Keratinocyte (primary cell): ENCODE results near the gene THAP3. TPM values are rescaled to one million over a fixed set of nuclear protein-coding genes. Genes with fewer than 3 reads are reported as not detected.

Experiments
- DNase-seq: peaks from one replicate; pipeline ENCODE4 v3.0.0-alpha.2; 2011; ENCODE audit warnings: low read depth, missing footprints, low spot score
- FAIRE-seq: peaks from 2 replicates; lab custom pipeline; 2011; peaks lifted over from hg19 to GRCh38; lab: Jason Lieb, UNC
- H2AFZ ChIP-seq: 2 replicates; pipeline ENCODE4 v1.6.0; 2012; ENCODE audit warnings: low read length, control low read depth, inconsistent platforms; ENCODE audit not compliant: control insufficient read depth
- H3K27ac ChIP-seq: 2 replicates; pipeline ENCODE4 v1.5.1; 2011; ENCODE audit warnings: low read length; ENCODE audit not compliant: control insufficient read depth, insufficient read depth
- H3K27me3 ChIP-seq: 3 replicates; pipeline ENCODE4 v1.6.0; 2011; ENCODE audit warnings: low read length; ENCODE audit not compliant: control insufficient read depth, insufficient read depth; ENCODE audit errors: extremely low read depth
- H3K36me3 ChIP-seq, 2 experiments: 2 replicates in 1 of 2; 3 replicates in 1 of 2; pipeline ENCODE4 v1.5.1; 2011; ENCODE audit warnings: low read length in 2 of 2, mild to moderate bottlenecking in 1 of 2; ENCODE audit not compliant: control insufficient read depth in 2 of 2, insufficient read depth in 2 of 2; ENCODE audit errors: extremely low read depth in 1 of 2
- H3K4me1 ChIP-seq: 3 replicates; pipeline ENCODE4 v1.5.1; 2011; ENCODE audit warnings: low read length; ENCODE audit not compliant: control insufficient read depth, insufficient read depth; ENCODE audit errors: extremely low read depth
- H3K4me2 ChIP-seq: 3 replicates; pipeline ENCODE4 v1.6.0; 2011; ENCODE audit warnings: low read depth, low read length; ENCODE audit not compliant: control insufficient read depth, insufficient read depth; ENCODE audit errors: extremely low read depth
- H3K4me3 ChIP-seq, 3 experiments: fragments of 200-600 bp in 1 of 3; sonication (generic) in 1 of 3; 2 replicates in 2 of 3; 3 replicates in 1 of 3; pipeline ENCODE4 v1.5.1; 2011 to 2016; ENCODE audit warnings: low read length in 3 of 3, mild to moderate bottlenecking in 3 of 3, control low read depth in 2 of 3, inconsistent platforms in 1 of 3, low read depth in 1 of 3, mixed read lengths in 1 of 3, mixed run types in 1 of 3, moderate library complexity in 1 of 3; ENCODE audit not compliant: control insufficient read depth in 2 of 3, insufficient read depth in 2 of 3; ENCODE audit errors: extremely low read depth in 1 of 3
- H3K79me2 ChIP-seq: 2 replicates; pipeline ENCODE4 v1.6.0; 2012; ENCODE audit warnings: low read length; ENCODE audit not compliant: control insufficient read depth, insufficient read depth
- H3K9ac ChIP-seq: 3 replicates; pipeline ENCODE4 v1.6.0; 2011; ENCODE audit warnings: low read length; ENCODE audit not compliant: control insufficient read depth, insufficient read depth; ENCODE audit errors: extremely low read depth
- H3K9me1 ChIP-seq: 3 replicates; pipeline ENCODE4 v1.6.0; 2011; ENCODE audit warnings: low read length; ENCODE audit not compliant: control insufficient read depth, insufficient read depth; ENCODE audit errors: extremely low read depth
- H3K9me3 ChIP-seq: 2 replicates; pipeline ENCODE4 v1.5.1; 2012; ENCODE audit warnings: low read depth, low read length; ENCODE audit not compliant: control insufficient read depth
- H4K20me1 ChIP-seq: 3 replicates; pipeline ENCODE4 v1.6.0; 2011; ENCODE audit warnings: low read length; ENCODE audit not compliant: control insufficient read depth, insufficient read depth; ENCODE audit errors: extremely low read depth
- EZH2 ChIP-seq: IDR thresholded peaks from one replicate; pipeline ENCODE4 v1.6.1; 2012; ENCODE audit warnings: inconsistent platforms, mild to moderate bottlenecking, low read length, moderate library complexity
- dilution Hi-C: fragments of 300-500 bp; cut with MboI; formaldehyde crosslinking; loops from one replicate; pipeline ENCODE4 v1.7.0; 2020; ENCODE audit warnings: low sequenced_read_pairs; ENCODE audit not compliant: extremely low pct_ligation_motif_present
- polyA plus RNA-seq, 5 experiments: library from polyadenylated mRNA; depleted of rRNA in 3 of 5; stranded (reverse) in 3 of 5; stranded (forward) in 1 of 5; unstranded in 1 of 5; fragments of >200 nt; gene quantifications; 1 replicate in 1 of 5; 2 replicates in 3 of 5; 3 replicates in 1 of 5; pipeline versions ENCODE4 v1.2.1 to v1.2.3, GENCODE V29; 2011 to 2012; ENCODE audit warnings: missing spikeins in 2 of 5, low read depth in 1 of 5, low replicate concordance in 1 of 5
- TF ChIP-seq, protein P1 (sequence below), 3 experiments: IDR thresholded peaks in 1 of 3; conservative IDR thresholded peaks in 1 of 3; optimal IDR thresholded peaks in 1 of 3; 2 replicates in 2 of 3; 3 replicates in 1 of 3; pipeline versions ENCODE3 to v1.5.1; 2011; ENCODE audit warnings: low read length in 3 of 3, mild to moderate bottlenecking in 3 of 3, moderate library complexity in 2 of 3, control low read depth in 1 of 3, inconsistent platforms in 1 of 3; ENCODE audit not compliant: insufficient read depth in 2 of 3; ENCODE audit errors: extremely low read depth in 1 of 3

The THAP3 gene
- polyA plus RNA-seq, 1 donor (not counting 4 experiments of a cell fraction or from before 2014, with no cell fraction given), result 5.1 TPM

DNA sequence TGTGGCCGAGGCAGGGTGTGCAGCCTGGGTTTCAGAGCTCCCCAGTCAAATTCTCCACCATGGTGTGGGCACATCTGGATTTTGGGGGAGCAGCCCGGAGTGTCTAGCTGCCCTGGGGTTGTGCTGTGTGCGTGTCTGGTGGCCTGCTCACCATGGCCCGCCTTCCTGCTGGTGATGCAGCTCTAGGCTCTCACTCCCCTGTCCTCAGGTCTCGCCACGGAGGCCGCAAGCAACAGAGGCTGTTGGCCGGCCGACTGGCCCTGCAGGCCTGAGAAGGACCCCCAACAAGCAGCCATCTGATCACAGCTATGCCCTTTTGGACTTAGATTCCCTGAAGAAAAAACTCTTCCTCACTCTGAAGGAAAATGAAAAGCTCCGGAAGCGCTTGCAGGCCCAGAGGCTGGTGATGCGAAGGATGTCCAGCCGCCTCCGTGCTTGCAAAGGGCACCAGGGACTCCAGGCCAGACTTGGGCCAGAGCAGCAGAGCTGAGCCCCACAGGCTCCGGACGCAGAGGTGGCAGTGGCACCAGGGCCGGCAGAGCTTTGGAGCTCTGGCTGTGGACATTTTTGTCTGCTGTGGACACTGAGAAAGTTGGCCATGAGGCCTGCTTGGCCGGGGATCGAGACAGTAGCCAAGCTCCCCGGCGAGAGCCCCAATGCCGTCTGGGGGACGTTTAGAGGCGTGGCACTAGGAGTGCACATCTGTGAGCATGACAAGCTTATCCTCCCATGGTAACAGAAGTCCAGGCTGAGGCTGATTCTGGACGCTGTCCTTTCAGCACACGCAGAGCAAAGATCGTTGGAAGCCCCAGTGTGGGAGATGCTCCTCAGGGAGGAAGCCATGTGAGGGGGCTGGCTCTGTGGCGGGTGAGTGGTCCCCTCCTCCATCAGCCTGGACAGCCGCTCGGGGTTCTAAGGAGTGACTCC lies 8.2 kb downstream of the THAP3 start:
- no peak overlapping the region for H3K4me3 ChIP-seq
- H3K9me3 ChIP-seq, result no peaks in the 10 kb centered on the region
- no peaks in the 10 kb centered on the region for H3K4me1 ChIP-seq
- peaks cover 5% of the 10 kb centered on the region for H3K79me2 ChIP-seq
- H3K36me3 ChIP-seq, result peaks cover 37 to 38% of the 10 kb centered on the region in 2 experiments
- no peak overlapping the region for H3K27ac ChIP-seq
- FAIRE-seq (no peak), DNase-seq (no peak)
- H3K9me1 ChIP-seq, result no peaks in the 10 kb centered on the region
- H3K9ac ChIP-seq, result no peak overlapping the region
- no peaks in the 10 kb centered on the region for H4K20me1 ChIP-seq
- H3K4me2 ChIP-seq, result no peak overlapping the region
- TF ChIP-seq EZH2, result no peak
- TF ChIP-seq, protein P1, sequence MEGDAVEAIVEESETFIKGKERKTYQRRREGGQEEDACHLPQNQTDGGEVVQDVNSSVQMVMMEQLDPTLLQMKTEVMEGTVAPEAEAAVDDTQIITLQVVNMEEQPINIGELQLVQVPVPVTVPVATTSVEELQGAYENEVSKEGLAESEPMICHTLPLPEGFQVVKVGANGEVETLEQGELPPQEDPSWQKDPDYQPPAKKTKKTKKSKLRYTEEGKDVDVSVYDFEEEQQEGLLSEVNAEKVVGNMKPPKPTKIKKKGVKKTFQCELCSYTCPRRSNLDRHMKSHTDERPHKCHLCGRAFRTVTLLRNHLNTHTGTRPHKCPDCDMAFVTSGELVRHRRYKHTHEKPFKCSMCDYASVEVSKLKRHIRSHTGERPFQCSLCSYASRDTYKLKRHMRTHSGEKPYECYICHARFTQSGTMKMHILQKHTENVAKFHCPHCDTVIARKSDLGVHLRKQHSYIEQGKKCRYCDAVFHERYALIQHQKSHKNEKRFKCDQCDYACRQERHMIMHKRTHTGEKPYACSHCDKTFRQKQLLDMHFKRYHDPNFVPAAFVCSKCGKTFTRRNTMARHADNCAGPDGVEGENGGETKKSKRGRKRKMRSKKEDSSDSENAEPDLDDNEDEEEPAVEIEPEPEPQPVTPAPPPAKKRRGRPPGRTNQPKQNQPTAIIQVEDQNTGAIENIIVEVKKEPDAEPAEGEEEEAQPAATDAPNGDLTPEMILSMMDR (optimal IDR thresholded peaks at IDR 0.05 in 1 of 3, IDR thresholded peaks at IDR 0.05 in 1 of 3, conservative IDR thresholded peaks at IDR 0.05 in 1 of 3; ENCODE audit: extremely low read depth in 1 of 3, insufficient read depth in 2 of 3, low read length in 3 of 3), result no peak
- dilution Hi-C loops, result no loop called here
- no peaks in the 10 kb centered on the region for H3K27me3 ChIP-seq
- no peak overlapping the region for H2AFZ ChIP-seq

- dilution Hi-C loops, result no loop called here
- H3K4me1 ChIP-seq, result no peaks in the 10 kb centered on the region
- H3K27ac ChIP-seq, result no peak overlapping the region
- no peak for FAIRE-seq
- no peaks in the 10 kb centered on the region for H3K9me3 ChIP-seq
- H3K36me3 ChIP-seq, result peaks cover 38% of the 10 kb centered on the region in 2 experiments
- no peaks in the 10 kb centered on the region for H3K27me3 ChIP-seq
- DNase-seq, result no peak
- no peaks in the 10 kb centered on the region for H4K20me1 ChIP-seq
- TF ChIP-seq, protein P1 (optimal IDR thresholded peaks at IDR 0.05 in 1 of 3, IDR thresholded peaks at IDR 0.05 in 1 of 3, conservative IDR thresholded peaks at IDR 0.05 in 1 of 3; ENCODE audit: extremely low read depth in 1 of 3, insufficient read depth in 2 of 3, low read length in 3 of 3), result peak; percentile 57 to 78 (median 74)
- TF ChIP-seq EZH2, result no peak
- no peak overlapping the region for H3K4me2 ChIP-seq
- H3K9me1 ChIP-seq, result no peaks in the 10 kb centered on the region
- no peak overlapping the region for H2AFZ ChIP-seq
- no peak overlapping the region for H3K4me3 ChIP-seq
- no peak overlapping the region for H3K9ac ChIP-seq
- no peaks in the 10 kb centered on the region for H3K79me2 ChIP-seq
These were observed 9.8 kb downstream of the THAP3 start for GRCh38 chr1:6634371-6635052.
